D341Med (cell line): ENCODE results near the gene ASCL1.

Experiments
- DNase-seq: peaks from one replicate; pipeline ENCODE4 v3.0.0; 2012; ENCODE audit warnings: low spot score

ASCL1 gene

GRCh38 chr12:102977945-102978706 is 20.7 kb downstream of the ASCL1 start:
- DNase-seq = no peak

GRCh38 chr12:102980350-102980749 is 22.9 kb downstream of the ASCL1 start:
- no peak for DNase-seq

- DNase-seq = no peak
Observed at GRCh38 chr12:102990419-102990818, 32.9 kb downstream of the ASCL1 start.

- no peak for DNase-seq
Observed at GRCh38 chr12:102992297-102992696, 34.8 kb downstream of the ASCL1 start.

GRCh38 chr12:102992720-102993119 is 35.2 kb downstream of the ASCL1 start:
- no peak for DNase-seq

GRCh38 chr12:102993537-102993936 is 36.1 kb downstream of the ASCL1 start:
- no peak for DNase-seq

GRCh38 chr12:102995372-102995771 is 37.9 kb downstream of the ASCL1 start:
- DNase-seq = no peak
